Right renal pelvis (tissue), 4 donors: ENCODE results near the gene TCP1. TPM values are rescaled to one million over a fixed set of nuclear protein-coding genes. Genes with fewer than 3 reads are reported as not detected.
"Not testable (repeated sequence)": the region's sequence is repeated elsewhere in the genome, so short reads cannot be mapped to it uniquely, and the experiment has no call there.

Experiments used
- DNase-seq, 4 donors: peaks; one replicate each; pipeline ENCODE4 v3.0.0-alpha.2; 2013; ENCODE audit warnings: low read depth in 4 of 4, low spot score in 3 of 4, missing footprints in 1 of 4
- polyA plus RNA-seq, 4 donors: library from polyadenylated mRNA; unstranded; fragments of 120-200 nt; gene quantifications; one replicate each; pipeline ENCODE4 v1.2.1, GENCODE V29; 2013; ENCODE audit not compliant: insufficient read length in 4 of 4

TCP1 gene
- polyA plus RNA-seq, 4 donors: 253 to 279 (median 268) TPM

DNA sequence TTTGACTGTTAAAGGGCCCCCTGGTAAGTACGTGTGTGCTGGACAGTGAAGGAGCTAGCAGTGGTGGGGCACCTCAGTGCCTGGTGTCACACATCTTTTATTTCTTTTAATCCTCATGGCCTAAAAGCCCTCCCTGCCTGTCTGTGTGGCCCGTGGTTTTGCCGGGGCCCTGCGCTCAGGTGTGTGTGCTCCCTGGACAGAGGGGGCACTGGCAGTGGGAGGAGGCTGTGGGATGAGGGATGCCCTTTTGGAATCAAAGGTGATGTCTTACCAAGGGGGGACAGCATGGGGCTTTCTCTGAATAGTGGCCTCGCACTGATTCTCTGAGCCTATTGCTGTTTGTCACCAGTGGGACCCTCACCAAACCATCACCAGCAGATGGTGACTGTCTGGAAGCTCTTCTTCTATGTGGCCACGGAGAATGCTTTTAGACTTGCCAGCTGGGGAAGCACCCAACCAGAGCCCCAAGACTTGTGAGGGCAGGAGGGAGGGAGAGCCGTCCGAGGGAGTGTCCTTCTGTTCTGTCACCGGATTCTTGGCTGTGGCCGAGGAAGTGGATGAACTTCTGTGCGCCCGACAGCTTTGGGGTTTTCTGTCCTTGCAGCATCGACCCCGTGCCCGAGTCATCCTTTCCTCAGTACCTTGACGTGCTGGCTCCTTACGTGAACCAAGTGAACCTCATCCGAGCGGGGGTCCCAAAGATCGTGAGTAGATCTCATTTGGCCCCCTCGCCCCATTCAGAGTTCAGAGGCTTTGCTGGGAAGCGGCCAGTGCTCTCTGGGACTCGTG, 28.7 kb upstream of the TCP1 start:
- DNase-seq: no peak

- DNase-seq: not testable (repeated sequence)
Measured at GRCh38 chr6:159816775-159817174, 27.4 kb upstream of the TCP1 start.

- no peak for DNase-seq
Measured at GRCh38 chr6:159815410-159815809, 26.0 kb upstream of the TCP1 start.

GRCh38 chr6:159813781-159814180, 24.4 kb upstream of the TCP1 start:
- DNase-seq: no peak

- DNase-seq: no peak
Measured at GRCh38 chr6:159809149-159809548, 19.7 kb upstream of the TCP1 start.

DNA sequence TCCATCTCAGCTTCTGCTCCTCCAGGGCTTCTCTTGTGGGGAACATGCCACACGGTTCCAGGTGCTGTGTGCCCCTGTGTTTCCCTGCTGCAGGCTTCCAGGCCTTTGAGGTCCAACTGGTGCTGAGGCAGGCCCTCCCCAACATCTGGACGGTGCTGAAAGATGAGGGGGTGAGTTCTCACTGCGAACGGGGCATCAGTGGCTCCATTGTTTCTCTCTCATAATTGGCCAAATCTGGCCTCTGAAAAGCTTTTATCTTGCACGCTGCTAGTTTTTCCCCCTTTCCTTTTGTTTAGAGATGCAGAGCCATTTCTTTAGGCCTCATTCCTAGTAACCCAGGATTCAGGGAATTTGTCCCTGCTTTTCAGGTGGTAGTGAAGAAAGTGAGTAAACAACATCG, 19.2 kb upstream of the TCP1 start:
- DNase-seq: no peak

DNA sequence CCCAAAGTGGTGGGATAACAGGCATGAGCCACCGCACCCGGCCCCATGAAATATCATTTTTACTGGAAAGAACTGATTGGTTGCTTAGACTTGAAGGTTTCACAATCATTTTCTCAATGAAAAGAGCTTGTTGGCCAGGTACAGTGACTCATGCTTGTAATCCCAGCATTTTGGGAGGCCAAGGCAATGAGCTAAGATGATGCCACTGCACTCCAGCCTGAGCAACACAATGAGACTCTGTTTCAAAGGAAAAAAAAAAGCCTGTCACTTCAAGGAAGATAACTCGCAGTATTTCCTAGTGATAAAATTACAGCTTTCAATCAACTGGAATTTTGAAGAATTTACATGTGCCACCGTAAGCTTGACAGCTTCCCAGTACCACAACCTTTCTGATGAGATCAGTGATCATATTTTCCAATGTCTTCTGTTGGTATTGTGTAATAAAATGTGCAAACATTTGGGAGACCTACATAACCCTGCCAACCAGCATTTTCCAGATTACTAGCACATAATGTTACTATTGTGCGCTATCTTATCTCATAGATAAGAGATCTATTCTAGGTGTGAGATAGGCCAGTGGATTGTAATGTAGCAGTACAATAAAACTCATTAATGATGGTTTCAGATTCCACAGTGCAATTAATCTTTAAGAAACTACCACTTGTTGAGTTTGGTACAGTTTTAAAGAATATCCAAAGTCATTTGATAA, 17.9 kb upstream of the TCP1 start:
- no peak for DNase-seq

- no peak for DNase-seq
Measured at GRCh38 chr6:159806021-159806458, 16.6 kb upstream of the TCP1 start.

DNA sequence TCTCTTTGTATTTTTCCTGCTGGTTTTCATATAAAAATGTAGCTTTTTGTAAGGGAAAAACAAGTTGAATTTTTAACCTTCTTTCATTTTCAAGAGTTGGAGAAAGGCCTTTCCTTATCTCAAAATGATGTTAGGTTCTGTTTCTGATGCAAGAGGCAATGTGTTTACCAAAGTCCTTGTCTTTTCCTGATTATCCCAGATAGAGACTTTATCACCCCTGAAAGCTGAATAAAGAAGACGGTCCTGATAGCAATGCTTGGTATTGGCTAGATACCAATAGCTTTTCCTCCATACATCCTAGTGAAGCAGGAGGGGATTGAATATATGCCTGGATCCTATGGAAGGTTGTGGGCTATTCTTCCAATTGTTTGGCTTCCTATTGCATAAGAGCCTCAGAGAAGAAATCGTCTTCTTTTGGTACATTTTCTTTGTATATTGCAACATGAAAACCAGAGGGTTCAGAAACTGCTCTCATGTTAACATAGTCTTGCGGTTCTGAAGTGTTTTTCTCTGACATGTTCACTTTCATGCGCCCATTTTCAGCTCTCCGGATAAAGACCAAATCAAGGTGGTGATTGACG, 16.1 kb upstream of the TCP1 start:
- no peak for DNase-seq

DNA sequence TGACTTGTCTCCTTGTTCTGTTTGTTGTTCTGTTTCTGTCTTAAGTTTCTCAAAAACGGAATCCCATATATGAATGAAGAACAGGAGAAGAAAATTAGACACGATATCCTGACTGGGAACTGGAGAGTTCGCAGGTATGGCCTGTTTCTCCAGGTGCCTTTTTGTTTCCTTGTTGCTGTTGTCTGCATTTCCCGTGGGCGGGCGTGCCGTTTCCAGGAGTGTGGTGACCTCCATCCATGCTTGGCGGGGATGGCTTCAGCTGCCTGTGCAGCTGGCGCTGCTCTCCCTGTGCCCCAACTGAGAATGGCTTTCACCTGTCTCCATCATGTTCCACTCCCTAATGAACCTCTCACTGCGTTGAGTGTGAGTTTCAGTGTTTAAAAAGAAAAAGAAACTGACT, 15.1 kb upstream of the TCP1 start:
- no peak for DNase-seq

GRCh38 chr6:159801935-159802334, 12.5 kb upstream of the TCP1 start:
- no peak for DNase-seq

- DNase-seq: no peak
Measured at GRCh38 chr6:159800141-159800865, 10.9 kb upstream of the TCP1 start, which contains the start of gene PNLDC1. Gene PNLDC1 (plus strand): TSS chr6:159800276. CDS start chr6:159800308, 32 bp downstream.

GRCh38 chr6:159797554-159797953, 8.2 kb upstream of the TCP1 start:
- DNase-seq: no peak

GRCh38 chr6:159794976-159795375, 5.6 kb upstream of the TCP1 start:
- not testable (repeated sequence) for DNase-seq

- DNase-seq: peak in 1 of 4 donors; percentile 0
Measured at GRCh38 chr6:159790956-159791598, 1.7 kb upstream of the TCP1 start.

DNA sequence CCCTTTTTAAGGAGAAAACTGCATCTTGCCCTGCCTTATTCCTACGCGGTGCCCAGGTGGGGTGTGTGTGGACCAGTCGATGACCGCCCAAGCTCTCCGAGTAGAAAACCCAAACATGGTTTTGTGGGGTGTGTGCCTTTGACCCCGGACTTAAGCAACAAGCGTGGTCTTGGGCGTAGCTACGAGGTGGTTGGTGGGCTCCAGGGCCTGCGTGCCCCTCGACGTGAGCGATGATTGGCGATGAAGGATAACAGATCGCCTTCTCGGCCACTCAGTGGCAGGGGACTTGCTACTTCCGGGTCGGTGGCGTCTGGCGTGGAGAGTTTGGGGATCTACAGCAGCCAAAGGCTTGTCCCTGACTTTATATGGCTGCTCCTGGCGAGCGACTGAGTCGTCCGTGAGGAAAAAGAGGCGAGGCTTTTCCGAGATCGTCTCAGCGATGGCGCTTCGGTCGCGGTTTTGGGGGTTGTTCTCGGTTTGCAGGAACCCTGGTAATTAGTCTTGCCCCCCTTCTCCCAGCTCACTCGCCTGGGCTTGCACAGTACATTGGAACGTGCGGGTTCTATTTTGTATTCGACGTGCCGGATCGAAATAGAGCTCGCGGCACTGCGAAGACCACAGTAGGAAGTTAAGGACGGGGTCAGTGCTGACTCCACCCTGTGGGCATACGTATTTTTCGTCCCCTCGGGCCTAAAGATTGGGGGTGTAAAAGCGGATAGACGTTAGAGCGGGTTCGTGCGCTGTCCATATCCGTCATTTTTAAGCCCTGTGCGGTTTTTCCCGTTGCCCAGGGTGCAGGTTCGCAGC, 950 bp upstream of the TCP1 start, which contains the start of gene MRPL18:
Gene MRPL18 (plus strand): TSS at position 319 of the 807 bp plus-strand sequence. CDS start 121 bp downstream, at position 440.
- peak; percentile 83 to 93 (median 88) for DNase-seq

- peak in 3 of 4 donors; percentile 10 to 30 (median 29) for DNase-seq
Measured at GRCh38 chr6:159788753-159789376, 537 bp downstream of the TCP1 start.

DNA sequence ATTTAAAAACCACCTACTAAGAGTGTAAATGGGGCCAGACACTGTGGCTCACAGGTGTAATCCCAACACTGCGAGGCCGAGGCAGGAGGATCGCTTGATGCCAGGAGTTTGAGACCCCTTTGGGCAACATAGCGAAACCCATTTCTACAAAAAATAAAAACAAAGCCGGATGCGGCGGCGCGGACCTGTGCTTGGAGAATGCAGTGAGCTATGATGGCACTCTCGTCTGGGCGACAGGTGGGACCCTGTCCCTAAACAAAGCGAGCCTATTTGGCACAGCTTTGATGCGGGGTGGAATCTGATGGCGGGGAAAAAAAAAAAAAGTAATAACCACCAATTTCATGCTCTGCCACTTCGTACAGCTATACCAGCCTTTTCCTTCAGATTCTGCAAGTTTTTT, 1.1 kb downstream of the TCP1 start:
- no peak for DNase-seq

- DNase-seq: no peak
Measured at GRCh38 chr6:159778542-159779103, 10.8 kb downstream of the TCP1 start.
